CD14-positive monocyte (primary cell): Measurements from ENCODE around the gene LRRFIP1. TPM values are rescaled to one million over a fixed set of nuclear protein-coding genes. Genes with fewer than 3 reads are reported as not detected.

Experiments
- DNase-seq, 3 donors: peaks; one replicate each; pipeline ENCODE4 v3.0.0-alpha.2; 2011 to 2022
- H2AFZ ChIP-seq: 2 replicates; pipeline ENCODE4 v1.6.0; 2012; ENCODE audit warnings: mild to moderate bottlenecking, low read depth, low read length, inconsistent platforms; ENCODE audit not compliant: insufficient read depth, poor library complexity, severe bottlenecking
- H3K27ac ChIP-seq, 2 donors: 1 replicate in 1 of 2; 2 replicates in 1 of 2; pipeline ENCODE4 v1.5.1; 2012 to 2013; ENCODE audit warnings: low read length in 2 of 2, control low read depth in 1 of 2, inconsistent platforms in 1 of 2, low read depth in 1 of 2, mild to moderate bottlenecking in 1 of 2
- H3K27me3 ChIP-seq, 2 donors: one replicate each; pipeline versions ENCODE4 v1.6.0 to v1.6.1; 2011 to 2013; ENCODE audit warnings: low read length in 2 of 2; ENCODE audit not compliant: control insufficient read depth in 2 of 2, insufficient read depth in 2 of 2
- H3K36me3 ChIP-seq, 2 donors: replicated peaks in 1 of 2; 1 replicate in 1 of 2; 2 replicates in 1 of 2; pipeline versions ENCODE4 v1.5.1 to v1.6.1; 2012 to 2013; ENCODE audit warnings: low read length in 2 of 2, control low read depth in 1 of 2, inconsistent platforms in 1 of 2, mild to moderate bottlenecking in 1 of 2; ENCODE audit not compliant: insufficient read depth in 2 of 2, control insufficient read depth in 1 of 2
- H3K4me1 ChIP-seq, 2 donors: 1 replicate in 1 of 2; 2 replicates in 1 of 2; pipeline versions ENCODE4 v1.5.1 to v1.6.1; 2012 to 2013; ENCODE audit warnings: low read length in 2 of 2, control low read depth in 1 of 2, inconsistent platforms in 1 of 2, mild to moderate bottlenecking in 1 of 2, moderate library complexity in 1 of 2; ENCODE audit not compliant: insufficient read depth in 2 of 2, control insufficient read depth in 1 of 2
- H3K4me2 ChIP-seq: replicated peaks from 2 replicates; pipeline ENCODE3; 2012; ENCODE audit warnings: low read length, moderate library complexity, mild to moderate bottlenecking; ENCODE audit not compliant: poor library complexity, severe bottlenecking; ENCODE audit errors: extremely low read depth
- H3K4me3 ChIP-seq, 3 experiments: fragments of 200-600 bp in 1 of 3; sonication (generic) in 1 of 3; replicated peaks in 1 of 3; 1 replicate in 2 of 3; 2 replicates in 1 of 3; pipeline ENCODE4 v1.5.1; 2011 to 2013; ENCODE audit warnings: low read length in 3 of 3, mild to moderate bottlenecking in 3 of 3, control low read depth in 2 of 3, low read depth in 2 of 3, inconsistent platforms in 1 of 3, moderate library complexity in 1 of 3
- H3K79me2 ChIP-seq: 2 replicates; pipeline ENCODE4 v1.6.0; 2012; ENCODE audit warnings: mild to moderate bottlenecking, control low read depth, inconsistent platforms, low read length, moderate library complexity; ENCODE audit not compliant: insufficient read depth
- H3K9ac ChIP-seq: 2 replicates; pipeline ENCODE4 v1.6.0; 2017; ENCODE audit warnings: low read length, mild to moderate bottlenecking; ENCODE audit not compliant: insufficient read depth, poor library complexity, severe bottlenecking
- H3K9me3 ChIP-seq, 2 donors: replicated peaks in 1 of 2; 1 replicate in 1 of 2; 2 replicates in 1 of 2; pipeline versions ENCODE4 v1.5.1 to v1.6.1; 2012 to 2013; ENCODE audit warnings: low read length in 2 of 2, control low read depth in 1 of 2; ENCODE audit not compliant: control insufficient read depth in 1 of 2, insufficient read depth in 1 of 2
- H4K20me1 ChIP-seq: 2 replicates; pipeline ENCODE4 v1.6.0; 2012; ENCODE audit warnings: mild to moderate bottlenecking, low read length, control low read depth, moderate library complexity; ENCODE audit not compliant: insufficient read depth
- H3K27ac Mint-ChIP-seq, 7 donors: one replicate each; pipeline ENCODE4 v1.8.0; 2020; ENCODE audit warnings: mild to moderate bottlenecking in 7 of 7, mixed read lengths in 7 of 7, moderate library complexity in 6 of 7, inconsistent platforms in 2 of 7
- H3K27me3 Mint-ChIP-seq, 3 donors: one replicate each; pipeline ENCODE4 v1.8.0; 2021 to 2022; ENCODE audit warnings: low read depth in 3 of 3, mild to moderate bottlenecking in 3 of 3, mixed read lengths in 3 of 3, moderate library complexity in 3 of 3, inconsistent platforms in 1 of 3
- H3K36me3 Mint-ChIP-seq, 2 donors: one replicate each; pipeline ENCODE4 v1.8.0; 2020; ENCODE audit warnings: mixed read lengths in 2 of 2, inconsistent platforms in 1 of 2, mild to moderate bottlenecking in 1 of 2
- H3K4me1 Mint-ChIP-seq: one replicate; pipeline ENCODE4 v1.8.0; 2020; ENCODE audit warnings: mild to moderate bottlenecking, mixed read lengths
- H3K4me3 Mint-ChIP-seq, 2 donors: one replicate each; pipeline ENCODE4 v1.8.0; 2020; ENCODE audit warnings: mild to moderate bottlenecking in 2 of 2, mixed read lengths in 2 of 2, moderate library complexity in 1 of 2
- H3K9me3 Mint-ChIP-seq, 7 donors: one replicate each; pipeline ENCODE4 v1.8.0; 2020 to 2022; ENCODE audit warnings: mixed read lengths in 7 of 7, mild to moderate bottlenecking in 6 of 7, moderate library complexity in 6 of 7, inconsistent platforms in 2 of 7
- WGBS: methylation state at CpG from one replicate; pipeline ENCODE4 v1.1.5; 2013; ENCODE audit warnings: missing lambda C conversion rate; ENCODE audit not compliant: insufficient coverage; 5-methylcytosine and 5-hydroxymethylcytosine counted together
- intact Hi-C, 2 donors: fragments of 100-400 bp; cut with micrococcal nuclease; formaldehyde crosslinking; loops; one replicate each; pipeline versions ENCODE4 v1.15.0 to v1.15.1; 2023
- polyA plus RNA-seq, 3 donors: library from polyadenylated mRNA; depleted of rRNA in 1 of 3; unstranded in 2 of 3; stranded (reverse) in 1 of 3; fragments of 300-500 nt in 2 of 3; fragments of >200 nt in 1 of 3; fragmentation: Illumina TruSeq in 2 of 3; gene quantifications; 1 replicate in 2 of 3; 2 replicates in 1 of 3; pipeline ENCODE4 v1.2.3, GENCODE V29; 2012 to 2021
- TF ChIP-seq, protein P1 (sequence below): fragments of 200-600 bp; IDR thresholded peaks from one replicate; pipeline ENCODE4 v1.8.0; 2022; ENCODE audit warnings: antibody characterized with exemption, mild to moderate bottlenecking

The LRRFIP1 gene
- polyA plus RNA-seq, 3 donors: 67.3 to 148 (median 98.3) TPM

DNA sequence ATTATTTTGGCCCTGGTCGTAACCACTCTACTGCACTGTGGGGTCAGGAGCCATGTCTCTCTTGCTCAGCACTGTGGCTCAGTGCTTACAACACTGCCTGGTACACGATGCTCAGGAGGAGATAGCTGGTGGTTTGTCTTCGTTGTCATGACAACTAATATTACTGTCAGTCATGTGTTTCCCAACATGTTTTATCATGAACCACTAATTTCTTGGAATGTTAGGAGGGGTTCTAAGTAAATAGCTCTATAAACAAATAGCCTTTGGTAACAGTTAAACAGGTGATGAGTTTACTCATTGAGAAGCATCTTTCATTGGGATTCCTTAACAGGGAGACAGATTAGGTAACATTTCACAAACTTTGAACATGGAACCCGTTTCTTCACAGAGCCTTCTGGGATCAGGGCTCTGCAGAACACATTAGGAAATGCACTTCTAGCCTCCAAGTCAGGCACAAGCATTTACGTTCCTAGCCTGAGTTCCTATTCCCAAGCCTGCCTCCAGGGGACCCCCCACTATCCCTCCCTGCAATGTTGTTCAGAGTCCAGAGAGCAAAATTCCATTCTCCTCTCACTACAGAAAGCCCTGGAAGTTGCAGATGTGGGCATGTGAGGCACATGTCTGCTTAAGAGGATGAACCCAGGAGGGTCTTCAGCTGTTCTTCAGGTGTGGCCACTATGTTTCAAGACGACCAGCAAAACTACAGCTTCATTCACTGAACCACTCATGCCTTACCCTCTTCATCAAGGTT is 164.8 kb downstream of the LRRFIP1 start:
- TF ChIP-seq, protein P1, sequence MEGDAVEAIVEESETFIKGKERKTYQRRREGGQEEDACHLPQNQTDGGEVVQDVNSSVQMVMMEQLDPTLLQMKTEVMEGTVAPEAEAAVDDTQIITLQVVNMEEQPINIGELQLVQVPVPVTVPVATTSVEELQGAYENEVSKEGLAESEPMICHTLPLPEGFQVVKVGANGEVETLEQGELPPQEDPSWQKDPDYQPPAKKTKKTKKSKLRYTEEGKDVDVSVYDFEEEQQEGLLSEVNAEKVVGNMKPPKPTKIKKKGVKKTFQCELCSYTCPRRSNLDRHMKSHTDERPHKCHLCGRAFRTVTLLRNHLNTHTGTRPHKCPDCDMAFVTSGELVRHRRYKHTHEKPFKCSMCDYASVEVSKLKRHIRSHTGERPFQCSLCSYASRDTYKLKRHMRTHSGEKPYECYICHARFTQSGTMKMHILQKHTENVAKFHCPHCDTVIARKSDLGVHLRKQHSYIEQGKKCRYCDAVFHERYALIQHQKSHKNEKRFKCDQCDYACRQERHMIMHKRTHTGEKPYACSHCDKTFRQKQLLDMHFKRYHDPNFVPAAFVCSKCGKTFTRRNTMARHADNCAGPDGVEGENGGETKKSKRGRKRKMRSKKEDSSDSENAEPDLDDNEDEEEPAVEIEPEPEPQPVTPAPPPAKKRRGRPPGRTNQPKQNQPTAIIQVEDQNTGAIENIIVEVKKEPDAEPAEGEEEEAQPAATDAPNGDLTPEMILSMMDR: no peak
- intact Hi-C loops: no loop called here
- peaks cover 0 to 17% of the 10 kb centered on the region in 2 donors for H3K36me3 ChIP-seq
- Mint-ChIP-seq H3K9me3 (peaks cover 0 to 9% (median 3%) of the 10 kb centered on the region in 7 donors), H3K36me3 (peaks cover 1 to 20% of the 10 kb centered on the region in 2 donors), H3K4me3 (no peak overlapping the region), H3K27me3 (peaks cover 1 to 6% (median 1%) of the 10 kb centered on the region in 3 donors), H3K27ac (peak overlapping the region in 2 of 7 donors; percentile 7 to 64), H3K4me1 (no peaks in the 10 kb centered on the region)
- no peak overlapping the region for H3K4me3 ChIP-seq
- no peaks in the 10 kb centered on the region for H3K27me3 ChIP-seq
- no peaks in the 10 kb centered on the region for H3K79me2 ChIP-seq
- H3K4me2 ChIP-seq: no peak overlapping the region
- peaks cover 0 to 4% of the 10 kb centered on the region in 2 donors for H3K9me3 ChIP-seq
- H2AFZ ChIP-seq: no peak overlapping the region
- H3K4me1 ChIP-seq: no peaks in the 10 kb centered on the region
- peaks cover 5% of the 10 kb centered on the region for H4K20me1 ChIP-seq
- H3K27ac ChIP-seq: no peak overlapping the region
- peak in 1 of 3 donors; percentile 34 for DNase-seq
- H3K9ac ChIP-seq: no peak overlapping the region
- 100% methylated on average over 3 of the region's 6 CpGs for WGBS

DNA sequence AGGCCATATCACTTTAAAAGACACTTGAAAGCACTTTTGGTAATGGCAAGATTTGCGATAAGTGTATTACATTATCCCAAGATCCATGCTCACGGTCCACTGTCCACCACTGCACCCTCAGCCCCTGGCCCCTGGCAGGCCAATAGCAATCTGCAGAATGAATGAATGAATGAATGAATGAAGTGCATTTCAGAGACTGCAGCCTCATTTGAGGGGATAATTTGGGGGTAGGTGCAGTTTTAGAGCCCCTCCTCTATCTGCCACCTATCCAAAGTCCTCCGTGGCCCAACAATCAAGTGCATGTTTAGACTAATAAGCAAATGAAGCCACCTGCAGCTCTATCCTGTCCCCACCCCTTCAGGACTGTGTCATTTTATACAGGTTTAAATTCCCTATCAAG is 169.9 kb downstream of the LRRFIP1 start:
- no peaks in the 10 kb centered on the region for H3K4me1 Mint-ChIP-seq
- H3K9me3 Mint-ChIP-seq: peaks cover 18 to 32% (median 22%) of the 10 kb centered on the region in 7 donors
- Histone ChIP-seq H3K4me1 (no peaks in the 10 kb centered on the region), H3K4me3 (no peak overlapping the region), H3K4me2 (no peak overlapping the region), H3K27ac (no peak overlapping the region), H3K9ac (no peak overlapping the region), H3K36me3 (no peaks in the 10 kb centered on the region), H3K9me3 (peaks cover 18 to 26% of the 10 kb centered on the region in 2 donors), H4K20me1 (no peaks in the 10 kb centered on the region), H3K27me3 (no peaks in the 10 kb centered on the region), H2AFZ (no peak overlapping the region), H3K79me2 (no peaks in the 10 kb centered on the region)
- TF ChIP-seq, protein P1: no peak
- intact Hi-C loops: no loop called here
- WGBS: no CpG with 5 or more reads among the region's 3 CpGs
- H3K36me3 Mint-ChIP-seq: peaks cover 0 to 18% of the 10 kb centered on the region in 2 donors
- DNase-seq: no peak
- H3K27me3 Mint-ChIP-seq: peaks cover 1 to 6% (median 1%) of the 10 kb centered on the region in 3 donors
- no peak overlapping the region for H3K4me3 Mint-ChIP-seq
- no peak overlapping the region for H3K27ac Mint-ChIP-seq
